ENCODE data around the gene ITSN1.
"Not testable (repeated sequence)": the region's sequence is repeated elsewhere in the genome, so short reads cannot be mapped to it uniquely, and the experiment has no call there.

ITSN1 gene

DNA sequence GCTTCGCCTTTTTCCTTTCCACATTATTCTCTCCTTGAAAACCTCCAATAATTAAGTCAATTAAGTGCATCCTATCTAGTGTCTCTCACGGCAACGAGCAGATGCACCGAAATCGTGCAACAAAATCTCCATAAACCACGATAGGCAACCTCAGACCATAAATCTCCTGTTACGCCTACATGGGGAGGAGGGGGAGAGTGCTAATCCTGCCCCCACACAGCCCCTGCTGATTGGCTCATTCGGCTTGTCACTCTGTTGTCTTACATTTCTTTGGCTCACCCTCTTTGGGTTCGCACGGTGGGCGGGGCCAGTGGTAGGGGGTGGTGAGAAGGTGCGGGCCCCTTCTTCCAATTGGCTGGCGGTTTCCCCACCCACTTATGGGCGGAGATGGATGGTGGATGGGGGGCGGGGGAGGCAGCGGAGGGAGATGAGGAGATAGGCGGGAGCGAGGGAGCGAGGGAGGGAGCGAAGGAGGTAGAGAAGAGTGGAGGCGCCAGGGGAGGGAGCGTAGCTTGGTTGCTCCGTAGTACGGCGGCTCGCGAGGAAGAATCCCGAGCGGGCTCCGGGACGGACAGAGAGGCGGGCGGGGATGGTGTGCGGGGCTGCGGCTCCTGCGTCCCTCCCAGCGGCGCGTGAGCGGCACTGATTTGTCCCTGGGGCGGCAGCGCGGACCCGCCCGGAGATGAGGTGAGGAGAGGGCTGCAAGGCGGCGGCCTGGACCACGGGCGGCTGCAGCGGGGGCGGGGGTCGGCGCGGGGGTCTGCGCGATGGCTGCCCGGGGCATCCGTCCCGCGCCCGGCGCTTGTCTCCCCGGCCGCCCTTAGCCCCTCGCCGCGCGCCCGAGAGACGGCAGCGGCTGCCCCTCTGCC, at the start of gene ITSN1:
TSS of gene ITSN1 (plus strand) at position 475 of the 869 bp plus-strand sequence. CDS start 76,328 bp downstream, outside the sequence.
- in situ Hi-C loops (cut with MboI; ENCODE audit: low sequenced_read_pairs): no loop called here

DNA sequence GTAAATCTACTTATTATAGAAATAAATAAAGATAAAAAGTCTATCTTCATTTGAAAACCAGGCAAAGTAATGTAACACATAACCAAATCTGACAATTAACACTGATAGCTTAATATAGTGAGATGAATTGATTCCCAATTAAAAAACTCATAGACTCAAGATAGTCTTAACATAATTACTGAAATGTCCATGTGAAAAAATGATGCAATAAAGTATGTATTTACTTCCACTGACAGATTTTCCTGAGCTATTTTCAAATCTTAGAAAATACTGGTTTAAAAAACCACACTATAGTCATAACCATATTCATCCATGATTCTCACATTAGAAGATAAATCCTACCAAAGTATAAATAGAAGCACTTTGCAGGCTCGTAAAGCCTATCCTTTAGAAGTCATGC, 44.2 kb upstream of the ITSN1 start:
- in situ Hi-C loops (cut with MboI; ENCODE audit: low sequenced_read_pairs): no loop called here

DNA sequence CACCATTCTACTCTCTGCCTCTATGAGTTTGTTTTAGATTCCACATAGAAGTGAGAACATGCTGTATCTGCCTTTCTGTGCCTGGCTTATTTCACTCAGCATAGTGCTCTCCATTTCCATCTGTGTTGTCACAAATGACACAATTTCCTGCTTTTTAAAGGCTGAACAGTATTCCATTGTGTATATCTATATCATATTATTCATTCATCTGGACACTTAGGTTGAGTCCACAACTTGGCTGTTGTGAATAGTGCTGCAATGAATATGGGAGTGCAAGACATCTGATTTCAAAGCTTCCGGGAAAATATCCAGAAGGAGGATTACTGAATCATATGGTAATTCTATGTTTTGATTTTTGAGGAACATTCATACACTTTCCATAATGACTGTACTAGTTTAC, 33.7 kb upstream of the ITSN1 start:
- in situ Hi-C loops (cut with MboI; ENCODE audit: low sequenced_read_pairs): no loop called here

DNA sequence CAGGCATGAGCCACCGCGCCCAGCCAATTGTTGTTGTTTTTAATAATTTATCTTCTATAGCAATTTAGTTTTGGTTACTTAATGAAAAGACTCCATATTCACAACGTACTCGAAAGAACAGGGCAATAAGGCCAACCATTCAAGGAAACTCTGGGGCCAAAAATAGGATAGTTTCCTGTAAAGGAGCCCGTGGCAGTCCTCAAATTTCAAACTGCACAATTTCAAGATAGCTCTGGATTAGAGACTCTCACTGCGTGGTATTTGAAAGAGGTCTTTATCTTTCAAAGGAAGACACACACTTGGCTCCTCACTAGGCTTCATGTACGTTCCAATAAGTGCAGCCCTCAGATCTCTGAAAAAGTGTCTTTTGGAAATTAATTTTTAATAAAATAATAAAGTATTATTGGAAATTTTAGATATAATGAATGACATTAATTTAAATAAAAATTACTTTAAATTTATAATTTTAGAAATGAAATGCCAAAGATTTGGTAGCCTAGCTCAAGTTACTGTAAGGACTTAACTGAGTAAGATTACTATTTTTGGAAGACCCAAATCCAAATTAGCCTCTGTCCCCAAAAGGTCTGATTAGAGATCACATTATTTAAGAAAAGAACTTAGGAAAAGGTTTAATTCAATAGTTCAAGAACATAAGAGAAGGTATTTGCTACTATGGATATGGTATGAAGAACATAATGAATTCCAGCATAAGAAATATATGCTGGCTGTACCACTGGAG, 31.1 kb upstream of the ITSN1 start:
- in situ Hi-C loops (cut with MboI; ENCODE audit: low sequenced_read_pairs): no loop called here

DNA sequence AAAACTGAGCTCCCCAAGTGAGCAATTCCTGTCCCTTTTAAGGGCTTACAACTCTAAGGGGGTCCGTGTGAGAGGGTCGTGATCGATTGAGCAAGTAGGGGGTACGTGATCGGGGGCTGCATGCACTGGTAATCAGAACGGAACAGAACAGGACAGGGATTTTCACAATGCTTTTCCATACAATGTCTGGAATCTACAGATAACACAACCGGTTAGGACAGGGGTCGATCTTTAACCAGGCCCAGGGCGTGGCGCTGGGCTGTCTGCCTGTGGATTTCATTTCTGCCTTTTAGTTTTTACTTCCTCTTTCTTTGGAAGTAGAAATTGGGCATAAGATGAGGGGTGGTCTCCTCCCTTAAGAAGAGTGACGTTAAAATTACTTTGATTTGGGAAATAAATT, 24.7 kb upstream of the ITSN1 start:
- in situ Hi-C loops (cut with MboI; ENCODE audit: low sequenced_read_pairs): not testable (repeated sequence)

DNA sequence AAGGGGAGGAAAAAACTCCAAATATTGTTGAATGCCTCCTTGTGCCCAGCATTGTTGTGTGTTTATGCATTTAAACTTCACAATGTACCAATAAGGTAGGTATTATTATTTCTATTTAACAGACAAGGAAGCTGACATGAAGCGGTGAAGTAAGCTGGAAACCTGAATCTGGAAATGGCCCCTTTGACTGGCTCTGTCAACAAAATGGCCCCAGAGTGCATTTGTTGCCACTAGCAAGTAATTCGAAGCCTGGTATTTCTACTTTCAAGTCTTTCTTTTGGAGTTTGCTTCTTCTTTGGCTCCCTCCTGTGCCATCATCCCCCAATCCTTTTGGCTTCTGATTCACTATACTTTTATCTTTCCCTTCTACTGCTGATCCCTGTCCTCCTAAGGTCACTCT, 23.9 kb upstream of the ITSN1 start:
- in situ Hi-C loops (cut with MboI; ENCODE audit: low sequenced_read_pairs): no loop called here

DNA sequence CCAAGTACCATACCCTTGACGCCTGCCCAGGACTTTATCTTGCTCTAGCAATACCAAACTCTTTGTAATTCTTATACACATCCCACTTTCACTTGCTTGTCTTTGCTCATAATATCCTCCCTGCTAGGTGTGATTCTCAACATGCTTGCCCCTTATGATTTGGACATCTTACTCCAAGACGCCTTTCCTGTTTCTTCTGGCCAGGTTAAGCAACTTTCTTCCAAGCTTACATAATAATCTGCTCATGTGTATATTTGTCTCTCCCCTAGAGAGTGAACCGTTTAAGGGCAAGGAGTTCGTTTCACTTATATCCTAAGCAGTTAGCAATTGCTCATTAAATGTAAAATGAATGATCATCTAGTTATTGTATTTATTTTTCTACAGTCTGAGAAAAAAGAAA, 22.6 kb upstream of the ITSN1 start:
- in situ Hi-C loops (cut with MboI; ENCODE audit: low sequenced_read_pairs): no loop called here

DNA sequence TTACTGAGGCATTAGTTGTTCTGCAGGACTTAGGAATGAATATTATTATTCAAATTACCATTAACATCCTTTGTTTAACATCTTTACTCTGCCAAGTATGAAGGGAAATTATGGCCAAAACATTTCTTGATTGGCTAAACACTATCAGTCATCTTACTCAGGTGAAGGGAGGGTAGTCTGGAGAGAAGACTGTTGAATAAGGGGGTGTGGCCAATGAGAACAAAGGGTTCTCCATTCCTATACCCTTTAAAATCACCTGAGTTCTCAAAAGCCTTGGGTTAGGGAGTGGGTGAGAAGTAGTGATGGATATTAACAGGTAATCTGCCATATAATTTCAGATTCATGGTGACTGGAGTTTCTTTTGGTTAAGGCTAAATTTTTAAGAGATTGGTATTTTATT, 20.0 kb upstream of the ITSN1 start:
- in situ Hi-C loops (cut with MboI; ENCODE audit: low sequenced_read_pairs): no loop called here

DNA sequence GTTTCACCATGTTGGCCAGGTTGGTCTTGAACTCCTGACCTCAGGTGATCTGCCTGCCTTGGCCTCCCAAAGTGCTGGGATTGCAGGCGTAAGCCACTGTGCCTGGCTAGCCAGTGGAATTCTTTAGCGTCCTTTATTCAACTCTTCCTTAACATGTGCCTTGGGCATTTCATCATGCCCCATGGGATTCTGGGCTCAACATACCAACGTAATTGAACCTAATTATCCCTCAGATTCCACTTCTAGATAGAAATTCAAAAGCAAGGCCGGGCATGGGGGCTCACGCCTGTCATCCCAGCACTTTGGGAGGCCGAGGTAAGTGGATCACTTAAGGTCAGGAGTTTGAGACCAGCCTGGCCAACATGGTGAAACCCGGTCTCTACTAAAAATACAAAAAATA, 16.1 kb upstream of the ITSN1 start:
- in situ Hi-C loops (cut with MboI; ENCODE audit: low sequenced_read_pairs): not testable (repeated sequence)

DNA sequence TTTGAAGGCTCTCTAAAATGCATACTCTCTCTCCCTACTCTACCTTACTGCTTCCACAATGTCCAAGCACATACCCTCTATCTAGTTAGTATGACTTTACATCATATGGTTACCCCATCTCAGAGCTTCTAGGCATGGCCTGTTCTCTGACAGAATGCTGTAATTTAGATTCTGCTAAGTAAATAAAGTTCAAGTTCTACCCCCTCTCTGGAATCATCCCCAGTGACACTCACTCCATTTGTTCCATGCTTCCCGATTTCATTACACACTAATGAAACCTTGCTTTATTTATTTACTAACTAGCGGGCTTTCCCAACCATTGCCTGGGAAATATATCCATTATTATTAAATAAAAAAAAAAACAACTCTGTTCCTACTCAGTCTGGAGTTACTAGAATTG, 8.0 kb upstream of the ITSN1 start:
- in situ Hi-C loops (cut with MboI; ENCODE audit: low sequenced_read_pairs): no loop called here

DNA sequence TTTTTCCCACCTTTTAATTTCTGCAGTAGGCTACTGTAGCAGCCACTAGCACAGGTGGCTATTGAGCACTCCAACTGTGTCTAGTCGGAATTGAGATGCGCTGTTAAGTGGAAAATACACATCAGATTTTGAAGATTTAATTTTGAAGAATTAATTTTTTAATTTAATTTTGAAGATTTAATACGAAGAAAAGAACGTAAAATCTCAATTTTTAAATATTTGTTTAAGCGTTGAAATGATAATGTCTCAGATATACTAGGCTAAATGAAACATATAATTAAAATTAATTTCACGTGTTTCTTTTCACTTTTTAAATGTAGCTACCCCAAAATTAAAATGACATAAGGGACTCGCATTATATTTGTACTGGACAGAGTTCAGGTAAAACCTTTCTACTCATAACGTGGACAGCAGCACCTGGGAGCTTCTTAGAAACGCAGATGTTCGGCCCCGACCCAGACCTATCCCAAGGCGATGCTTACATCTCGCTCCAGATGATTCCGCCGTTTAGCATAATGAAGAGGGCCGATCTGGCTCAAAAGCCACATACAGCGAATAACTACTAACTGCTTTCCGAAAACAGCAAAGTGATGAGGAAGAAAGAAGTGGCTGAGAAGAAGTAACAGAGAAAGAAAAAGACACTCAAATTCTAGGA, 1.5 kb upstream of the ITSN1 start:
- in situ Hi-C loops (cut with MboI; ENCODE audit: low sequenced_read_pairs): no loop called here

DNA sequence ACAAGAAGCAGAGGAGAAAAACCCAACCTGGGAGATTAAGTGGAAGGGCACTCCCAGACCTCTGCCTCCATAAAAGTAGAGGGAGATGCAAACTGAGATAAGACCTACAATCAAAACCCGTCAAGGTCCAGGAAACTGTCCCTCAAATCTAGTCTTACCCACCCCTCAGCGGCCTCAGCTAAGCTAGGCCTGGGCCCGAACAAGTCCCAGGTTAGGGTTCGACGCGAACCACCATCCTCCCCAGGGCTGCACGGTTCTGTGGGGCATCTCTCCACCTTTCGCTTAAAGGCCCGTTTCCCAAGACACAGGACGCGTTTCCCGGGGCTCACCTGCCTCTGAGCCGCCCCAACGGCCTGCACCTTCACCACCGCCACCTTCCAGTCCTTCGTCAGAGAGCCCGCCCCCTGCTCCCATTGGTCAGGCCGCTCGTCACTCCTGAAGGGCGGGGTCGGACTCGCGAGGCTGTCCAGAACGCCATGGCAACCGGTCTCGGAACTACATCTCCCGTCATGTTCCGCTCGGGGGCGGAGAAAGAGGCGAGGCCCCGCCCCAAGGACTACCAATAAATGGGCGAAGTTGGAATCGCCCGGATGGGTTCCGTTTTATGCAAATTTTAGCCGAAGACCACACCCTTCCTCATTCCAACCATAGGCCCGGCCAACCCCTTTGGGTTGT, 812 bp upstream of the ITSN1 start, which contains the start of gene CRYZL1:
TSS of gene CRYZL1 (minus strand) at position 390 of the 675 bp plus-strand sequence. CDS start 10,190 bp downstream, outside the sequence.
- in situ Hi-C loops (cut with MboI; ENCODE audit: low sequenced_read_pairs): no loop called here

DNA sequence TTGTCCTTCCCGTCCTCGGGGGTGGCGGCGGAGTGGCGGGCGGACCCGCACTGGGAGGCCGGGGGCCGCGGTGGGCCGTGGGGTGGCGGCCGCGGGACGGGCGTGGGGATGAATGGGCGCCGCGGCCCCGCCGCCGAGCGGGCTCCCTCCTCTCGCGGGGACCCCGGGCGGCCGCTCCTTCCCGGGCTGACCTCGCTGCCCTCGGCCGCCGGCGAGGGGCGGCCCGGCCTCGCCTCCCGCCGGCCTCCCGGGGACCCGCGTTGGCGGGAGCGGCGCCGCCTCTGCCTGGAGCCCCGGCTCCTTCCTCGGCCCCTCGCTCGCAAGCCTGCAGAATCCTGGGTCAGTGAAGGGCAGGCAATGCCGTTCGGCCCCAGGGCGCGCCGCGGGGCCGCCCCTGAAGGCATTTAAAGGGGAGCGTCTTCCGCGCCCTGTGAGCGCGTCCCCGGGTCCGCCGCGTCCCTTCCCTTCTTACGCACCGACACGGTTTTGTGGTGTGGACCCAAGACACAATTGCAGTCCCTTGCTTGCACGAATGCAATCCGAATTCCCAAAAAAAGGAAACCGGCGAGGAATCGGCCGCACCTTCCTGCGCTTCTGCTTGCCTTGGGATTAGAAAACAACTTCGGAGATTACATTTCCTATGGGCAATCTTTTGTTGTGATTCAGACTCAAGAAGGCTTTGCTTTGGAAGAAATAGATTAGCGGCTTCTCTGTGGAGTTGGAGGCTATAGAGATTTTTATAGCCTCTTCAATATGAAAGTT, 776 bp downstream of the ITSN1 start:
- in situ Hi-C loops (cut with MboI; ENCODE audit: low sequenced_read_pairs): no loop called here

DNA sequence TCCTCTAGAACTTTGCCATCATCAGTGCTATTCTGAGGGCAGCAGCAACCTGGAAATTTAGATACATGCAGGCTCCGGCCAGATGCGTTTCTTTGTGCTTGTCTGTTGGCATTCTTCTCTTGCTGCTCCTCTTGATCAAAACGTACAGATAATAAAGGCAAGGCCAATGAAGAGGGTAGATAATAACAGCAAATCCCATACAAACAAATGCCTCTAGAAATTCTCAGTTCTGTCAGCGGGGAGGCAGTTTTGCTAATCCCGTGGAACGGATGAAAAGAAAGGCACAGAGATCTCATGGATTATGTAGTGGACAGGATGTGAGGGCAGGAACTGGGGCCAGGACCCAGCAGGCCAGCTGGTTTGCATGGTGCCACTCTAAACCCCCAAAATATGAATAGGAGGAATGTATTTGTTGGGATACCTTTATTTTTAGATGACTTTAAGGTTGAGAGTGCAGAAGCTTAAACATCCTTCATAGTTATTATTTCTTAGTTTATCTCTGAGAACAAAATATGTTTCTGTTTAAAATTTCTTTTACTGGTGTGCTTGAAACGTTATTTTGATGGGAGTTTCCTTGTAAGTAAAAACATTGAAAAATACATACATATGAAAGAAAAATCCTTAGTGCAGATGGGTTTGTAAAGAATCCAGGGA, 1.5 kb downstream of the ITSN1 start:
- in situ Hi-C loops (cut with MboI; ENCODE audit: low sequenced_read_pairs): no loop called here

DNA sequence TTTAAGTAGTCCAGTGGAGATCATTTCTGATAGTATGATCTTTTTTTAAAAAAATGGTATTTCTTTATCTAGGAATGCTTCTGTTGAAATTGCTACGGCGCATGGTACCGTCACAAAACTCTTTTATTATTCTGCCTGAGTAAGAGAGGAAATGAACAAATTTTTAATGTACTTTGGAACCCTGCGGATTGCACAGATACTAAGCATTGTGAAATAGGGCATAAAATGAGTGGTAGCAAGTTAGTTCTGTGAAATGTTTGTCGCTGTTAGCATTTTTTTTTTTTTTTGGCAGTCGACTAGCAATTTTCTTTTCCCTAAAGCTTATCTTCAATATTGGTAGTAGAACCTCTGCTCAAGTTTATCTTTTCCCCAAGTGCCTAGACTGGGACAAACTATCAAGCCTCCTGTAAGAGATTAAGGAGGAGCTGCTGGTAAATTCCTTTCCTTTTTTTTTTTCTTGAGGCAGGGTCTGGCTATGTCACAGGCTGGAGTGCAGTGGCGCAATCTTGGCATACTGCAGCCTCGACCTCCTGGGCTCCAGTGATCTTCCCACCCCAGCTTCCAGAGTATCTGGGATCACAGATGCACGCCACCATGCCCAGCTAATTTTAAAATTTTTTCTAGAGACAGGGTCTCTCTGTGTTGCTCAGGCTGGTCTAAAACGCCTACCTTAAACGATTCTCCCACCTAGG, 2.2 kb downstream of the ITSN1 start:
- in situ Hi-C loops (cut with MboI; ENCODE audit: low sequenced_read_pairs): no loop called here

DNA sequence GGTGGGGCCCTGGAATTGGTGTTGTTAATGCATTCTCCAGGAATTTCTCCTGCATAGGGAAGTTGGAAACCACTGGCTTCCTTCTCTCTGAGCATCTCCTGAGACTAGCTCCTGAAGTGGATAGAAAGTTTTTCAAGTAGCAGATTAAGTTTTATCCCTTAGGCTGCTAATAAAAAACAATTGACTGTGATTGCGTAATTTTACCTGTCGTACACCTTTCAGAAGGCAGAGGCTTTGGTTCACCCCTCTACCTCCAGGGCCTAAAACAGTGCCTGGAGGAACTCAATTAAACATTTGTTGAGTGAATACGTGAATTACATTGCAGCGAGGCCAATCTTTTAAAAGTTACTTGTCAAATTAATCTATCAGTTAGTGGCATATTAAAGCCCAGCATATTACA, 3.4 kb downstream of the ITSN1 start:
- in situ Hi-C loops (cut with MboI; ENCODE audit: low sequenced_read_pairs): no loop called here

DNA sequence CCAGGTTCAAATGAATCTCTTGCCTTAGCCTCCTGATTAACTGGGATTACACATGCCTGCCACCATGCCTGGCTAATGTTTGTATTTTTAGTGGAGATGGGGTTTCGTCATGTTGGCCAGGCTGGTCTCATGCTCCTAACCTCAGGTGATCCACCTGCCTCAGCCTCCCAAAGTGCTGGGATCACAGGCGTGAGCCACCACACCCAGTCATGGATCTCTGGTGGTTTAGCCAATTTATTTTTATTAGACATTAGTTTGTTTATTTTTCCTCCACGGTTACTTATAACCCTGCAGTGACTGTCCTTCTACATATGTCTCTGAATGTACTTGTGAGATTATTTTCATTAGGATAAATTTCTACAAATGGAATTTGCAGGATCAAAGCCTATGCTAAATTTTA, 5.3 kb downstream of the ITSN1 start:
- in situ Hi-C loops (cut with MboI; ENCODE audit: low sequenced_read_pairs): no loop called here

DNA sequence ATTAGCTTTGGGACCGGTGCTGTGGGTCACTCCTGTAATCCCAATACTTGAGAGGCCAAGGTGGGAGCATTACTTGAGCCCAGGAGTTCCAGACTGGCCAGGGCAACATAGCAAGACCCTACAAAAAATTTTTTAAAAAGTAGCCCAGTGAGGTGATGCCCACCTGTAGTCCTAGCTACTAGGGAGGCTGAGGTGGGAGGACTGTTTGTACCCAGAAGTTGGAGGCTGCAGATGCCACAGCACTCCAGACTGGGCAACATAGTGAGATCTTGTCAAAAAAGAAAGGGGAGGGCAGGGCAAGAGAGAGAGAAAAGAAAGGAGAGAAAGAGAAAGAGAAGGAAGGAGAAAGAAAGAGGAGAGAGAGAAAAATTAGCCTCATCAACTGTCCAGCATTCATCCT, 6.3 kb downstream of the ITSN1 start:
- in situ Hi-C loops (cut with MboI; ENCODE audit: low sequenced_read_pairs): no loop called here

DNA sequence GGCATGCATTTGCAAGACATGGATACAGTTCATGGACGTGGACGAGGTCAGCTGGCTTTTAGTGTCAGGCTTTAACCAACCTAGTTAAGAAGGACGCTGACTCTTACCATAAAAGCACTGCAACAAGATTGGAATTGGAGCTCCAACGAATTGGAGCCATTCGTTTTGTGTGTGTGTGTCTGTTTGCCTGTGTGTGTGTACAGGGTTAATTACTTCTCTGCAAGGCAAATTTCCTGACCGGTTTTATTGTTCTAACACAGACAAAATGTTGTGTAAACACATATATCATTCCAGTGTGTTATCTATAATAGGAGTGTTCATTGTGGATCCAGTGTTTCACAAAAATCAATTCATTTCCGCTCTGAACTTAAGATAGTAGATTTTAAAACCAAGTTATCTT, 7.9 kb downstream of the ITSN1 start:
- in situ Hi-C loops (cut with MboI; ENCODE audit: low sequenced_read_pairs): no loop called here
